HG02610 (cell line): ENCODE results near the gene COX7A2.

Experiments used
- ATAC-seq: cut with Tn5 transposase; IDR thresholded peaks from one replicate; pipeline ENCODE4 v1.9.1; 2021; ENCODE audit warnings: mild to moderate bottlenecking, moderate library complexity; ENCODE audit not compliant: unreplicated experiment

The COX7A2 gene

GRCh38 chr6:75201901-75202672 lies 41.5 kb downstream of the COX7A2 start:
- no peak for ATAC-seq

- ATAC-seq: no peak
Measured at GRCh38 chr6:75201021-75201420, 42.6 kb downstream of the COX7A2 start.

GRCh38 chr6:75199889-75200288 lies 43.7 kb downstream of the COX7A2 start:
- ATAC-seq: no peak

GRCh38 chr6:75196081-75196687 lies 47.4 kb downstream of the COX7A2 start:
- no peak for ATAC-seq

GRCh38 chr6:75188221-75188925 lies 55.2 kb downstream of the COX7A2 start:
- ATAC-seq: no peak
